Activated T-cell treated with anti-CD3 and anti-CD28 coated beads for 1 hour (primary cell): ENCODE measurements around the gene RFX2.
"Not testable (repeated sequence)": the region's sequence is repeated elsewhere in the genome, so short reads cannot be mapped to it uniquely, and the experiment has no call there.

Experiments
- DNase-seq: peaks from one replicate; pipeline ENCODE4 v3.0.0-alpha.2; 2020; ENCODE audit warnings: low read depth

RFX2 gene

DNA sequence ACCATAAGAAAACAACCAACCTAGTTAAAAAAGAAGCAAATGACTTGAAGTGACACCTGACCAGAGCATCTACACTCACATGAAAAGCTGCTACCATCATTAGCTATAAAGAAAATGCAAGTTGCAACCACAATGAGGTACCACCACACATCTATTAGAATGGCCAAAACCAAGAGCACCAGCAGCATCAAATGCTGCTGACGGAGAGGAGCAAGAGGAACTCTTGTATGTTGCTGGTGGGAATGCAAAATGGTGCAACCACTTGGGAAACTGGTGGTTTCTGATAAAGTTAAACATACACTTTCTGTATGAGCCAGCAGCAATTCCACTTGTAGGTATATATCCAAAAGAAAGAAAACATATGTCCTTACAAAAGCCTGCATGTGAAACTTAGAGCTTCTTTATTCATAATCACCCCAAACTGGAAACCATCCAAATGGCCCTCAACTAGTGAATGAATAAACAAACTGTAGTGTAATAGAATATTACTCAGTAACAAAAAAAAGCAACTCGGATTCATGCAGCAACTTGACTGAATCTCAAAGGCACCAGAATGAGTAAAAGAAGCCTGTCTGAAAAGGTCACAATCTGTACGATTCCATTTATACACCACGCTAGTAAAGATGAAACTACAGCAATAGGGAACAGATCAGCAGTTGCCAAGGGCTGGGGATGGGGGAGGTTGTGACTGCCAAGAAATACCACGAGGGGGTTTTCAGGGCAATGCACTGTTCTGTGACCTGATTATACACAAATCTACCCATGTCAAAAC lies 71.5 kb downstream of the RFX2 start:
- no peak for DNase-seq

DNA sequence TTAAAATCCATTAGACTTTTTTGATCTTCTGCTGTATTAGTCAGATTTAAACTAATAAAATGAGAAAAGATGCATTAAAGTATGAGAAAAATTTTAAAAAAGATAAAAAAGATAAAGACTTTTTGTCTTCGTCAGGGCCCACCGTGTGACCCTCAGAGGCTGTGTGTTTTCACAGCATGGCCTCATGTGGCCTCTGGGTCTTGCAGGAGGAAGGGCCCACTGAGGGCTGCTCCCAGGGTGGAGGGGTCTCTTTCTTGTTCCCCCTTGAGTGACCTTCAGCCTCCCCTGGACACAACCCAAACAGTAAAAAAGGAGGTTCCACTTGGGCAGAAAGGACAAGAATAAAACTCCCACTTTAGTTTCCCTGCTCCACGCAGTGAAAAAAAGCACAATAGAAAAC lies 75.3 kb downstream of the RFX2 start:
- DNase-seq: no peak

DNA sequence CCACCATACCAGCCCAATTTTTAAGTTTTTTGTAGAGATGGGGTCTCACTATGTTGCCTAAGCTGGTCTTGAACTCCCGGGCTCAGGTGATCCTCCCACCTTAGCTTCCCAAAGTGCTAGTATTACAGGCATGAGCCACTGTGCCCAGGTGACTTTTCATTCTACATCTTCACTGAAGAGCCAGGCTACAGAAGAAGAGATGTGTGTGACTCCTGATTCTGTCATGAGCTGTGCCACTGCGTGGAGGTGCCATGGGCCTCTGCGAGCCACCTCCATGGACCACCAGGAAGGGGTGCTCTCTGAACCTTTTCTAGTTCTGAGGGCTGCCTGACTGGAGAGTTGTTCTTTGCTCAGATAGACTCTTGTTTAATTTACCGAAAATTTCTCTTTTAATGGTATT lies 75.8 kb downstream of the RFX2 start:
- DNase-seq: no peak

DNA sequence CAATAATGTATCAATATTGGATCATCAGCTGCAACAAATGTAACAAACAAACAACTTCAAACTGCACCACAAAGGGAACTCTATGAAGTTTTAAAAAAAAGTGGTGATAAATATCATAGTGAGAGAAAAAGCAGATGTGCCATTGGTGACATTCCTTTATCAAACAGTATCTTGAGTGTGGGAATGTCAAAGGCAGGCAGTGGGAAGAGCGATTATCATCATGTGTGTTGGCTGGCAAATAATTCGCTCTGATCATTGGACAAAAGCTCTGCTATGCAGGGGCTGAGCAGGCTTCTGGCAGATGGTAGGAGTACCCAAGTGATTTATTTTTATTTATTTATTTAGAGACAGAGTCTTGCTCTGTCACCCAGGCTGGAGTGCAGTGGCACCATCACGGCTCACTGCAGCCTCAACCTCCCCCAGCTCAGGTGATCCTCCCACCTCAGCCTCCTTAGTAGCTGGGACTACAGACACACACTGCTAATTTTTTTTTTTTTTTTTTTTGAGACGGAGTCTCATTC lies 76.5 kb downstream of the RFX2 start:
- DNase-seq: no peak

DNA sequence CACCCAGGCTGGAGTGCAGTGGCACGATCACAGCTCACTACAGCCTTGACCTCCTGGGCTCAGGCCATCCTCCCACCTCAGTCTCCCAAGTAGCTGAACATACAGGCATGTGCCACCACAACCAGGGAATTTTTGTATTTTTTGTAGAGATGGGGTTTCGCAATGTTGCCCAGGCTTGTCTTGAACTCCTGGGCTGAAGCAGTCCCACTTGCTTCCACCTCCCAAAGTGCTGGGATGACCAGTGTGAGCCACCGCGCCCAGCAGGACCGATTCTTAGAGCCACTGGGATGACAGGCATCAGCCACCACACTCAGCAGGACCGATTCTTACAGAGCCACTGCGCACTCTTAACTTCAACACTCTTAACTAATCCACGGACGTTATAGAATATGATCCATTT lies 77.5 kb downstream of the RFX2 start:
- DNase-seq: no peak

DNA sequence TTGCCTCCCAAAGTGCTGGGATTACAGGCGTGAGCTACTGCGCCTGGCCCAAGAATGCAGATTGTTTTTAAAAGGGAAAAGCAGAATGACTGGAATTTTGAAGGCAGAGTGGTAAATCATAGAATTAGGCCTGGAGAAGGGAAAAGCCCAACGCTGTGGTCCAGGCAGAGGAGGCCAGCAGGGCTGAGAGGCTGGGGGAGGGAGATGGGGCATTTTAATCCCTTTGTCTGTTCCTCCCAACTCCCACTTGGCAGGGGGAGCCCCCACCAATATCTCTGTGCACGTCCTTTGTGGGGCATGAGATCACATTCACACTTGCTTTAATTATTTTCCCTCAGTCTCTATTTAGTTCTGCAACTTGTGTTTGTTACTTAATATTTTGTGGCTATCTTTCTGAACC lies 77.9 kb downstream of the RFX2 start:
- DNase-seq: no peak

DNA sequence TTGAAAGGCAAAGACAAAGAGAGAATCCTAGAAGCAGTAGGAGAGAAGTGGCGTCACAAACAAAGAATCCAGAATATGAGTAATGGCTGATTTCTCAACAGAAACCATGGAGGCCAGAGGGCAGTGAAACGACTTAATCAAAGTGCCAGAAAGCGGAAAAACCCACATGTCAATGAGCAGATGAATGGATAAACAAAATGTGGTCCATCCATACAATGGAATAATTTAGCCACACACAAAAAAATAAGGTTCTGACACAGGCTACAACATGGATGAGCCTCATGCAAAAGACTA lies 80.1 kb downstream of the RFX2 start:
- no peak for DNase-seq

DNA sequence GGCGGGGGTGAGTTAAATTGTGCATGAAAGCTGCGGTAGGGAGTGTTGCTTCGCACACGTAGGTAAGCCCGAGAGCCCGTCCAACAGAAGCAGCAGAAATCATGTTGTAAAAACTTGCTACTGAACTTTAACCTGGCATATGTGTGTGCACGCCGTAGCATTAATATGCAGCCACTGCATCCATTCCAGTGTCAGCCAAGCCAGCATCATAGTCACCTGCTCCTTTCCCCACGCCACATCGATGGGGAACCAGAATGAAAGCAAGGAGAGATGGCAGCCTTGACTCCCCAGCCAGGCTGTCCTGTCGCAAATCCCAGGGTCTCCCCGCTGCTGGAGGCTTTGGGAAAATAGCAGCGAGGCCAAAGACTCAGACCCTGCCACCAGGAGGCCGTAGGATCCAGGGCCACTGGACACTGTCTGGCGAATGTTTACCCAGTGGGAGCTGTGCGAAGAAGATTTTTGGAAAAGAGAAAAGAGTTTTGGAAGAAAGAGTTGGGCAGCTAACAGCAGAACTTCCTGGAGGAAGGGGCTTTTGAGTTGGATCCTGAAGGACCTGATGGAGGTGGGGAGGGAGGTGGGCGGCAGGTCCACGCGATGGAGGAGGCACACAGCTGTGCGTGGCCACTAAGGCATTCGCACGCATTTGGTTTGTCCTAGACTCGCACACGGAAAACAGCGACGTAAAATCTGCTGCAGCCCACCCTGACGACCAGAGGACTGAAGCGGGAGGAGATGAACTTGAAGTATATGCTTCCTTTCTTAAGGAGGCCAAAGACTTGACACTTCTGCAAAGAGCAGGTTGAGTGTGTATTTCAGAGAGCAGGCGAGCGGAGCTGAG lies 83.7 kb downstream of the RFX2 start:
- DNase-seq: no peak

DNA sequence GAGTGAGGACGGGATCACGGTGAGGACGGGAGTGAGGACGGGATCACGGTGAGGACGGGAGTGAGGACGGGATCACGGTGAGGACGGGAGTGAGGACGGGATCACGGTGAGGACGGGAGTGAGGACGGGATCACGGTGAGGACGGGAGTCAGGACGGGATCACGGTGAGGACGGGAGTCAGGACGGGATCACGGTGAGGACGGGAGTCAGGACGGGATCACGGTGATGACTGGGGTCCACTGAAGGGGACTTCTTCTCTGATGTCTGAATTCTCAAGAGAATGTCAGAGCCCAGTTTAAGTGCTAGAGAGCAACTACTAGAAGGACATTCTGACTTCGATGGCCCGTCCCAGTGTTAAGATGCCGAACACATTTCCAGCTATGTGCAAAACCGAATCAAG lies 85.5 kb downstream of the RFX2 start:
- DNase-seq: not testable (repeated sequence)

DNA sequence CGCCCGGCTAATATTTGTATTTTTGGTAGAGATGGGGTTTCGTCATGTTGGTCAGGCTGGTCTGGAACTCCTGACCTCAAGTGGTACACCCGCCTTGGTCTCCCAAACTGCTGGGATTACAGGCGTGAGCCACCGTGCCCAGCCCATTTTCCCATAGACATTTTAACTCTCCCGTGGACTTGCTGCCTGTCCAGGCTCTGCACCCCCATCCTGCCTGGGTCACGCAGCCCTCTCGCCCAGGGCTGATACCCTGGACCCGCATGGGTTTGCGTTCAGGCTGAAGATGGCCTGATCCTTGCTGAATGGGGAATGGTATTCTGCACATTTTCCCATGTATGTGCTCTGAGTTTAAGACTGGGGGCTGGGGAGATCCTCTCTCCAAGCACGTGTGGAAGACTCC lies 86.4 kb downstream of the RFX2 start:
- DNase-seq: no peak

DNA sequence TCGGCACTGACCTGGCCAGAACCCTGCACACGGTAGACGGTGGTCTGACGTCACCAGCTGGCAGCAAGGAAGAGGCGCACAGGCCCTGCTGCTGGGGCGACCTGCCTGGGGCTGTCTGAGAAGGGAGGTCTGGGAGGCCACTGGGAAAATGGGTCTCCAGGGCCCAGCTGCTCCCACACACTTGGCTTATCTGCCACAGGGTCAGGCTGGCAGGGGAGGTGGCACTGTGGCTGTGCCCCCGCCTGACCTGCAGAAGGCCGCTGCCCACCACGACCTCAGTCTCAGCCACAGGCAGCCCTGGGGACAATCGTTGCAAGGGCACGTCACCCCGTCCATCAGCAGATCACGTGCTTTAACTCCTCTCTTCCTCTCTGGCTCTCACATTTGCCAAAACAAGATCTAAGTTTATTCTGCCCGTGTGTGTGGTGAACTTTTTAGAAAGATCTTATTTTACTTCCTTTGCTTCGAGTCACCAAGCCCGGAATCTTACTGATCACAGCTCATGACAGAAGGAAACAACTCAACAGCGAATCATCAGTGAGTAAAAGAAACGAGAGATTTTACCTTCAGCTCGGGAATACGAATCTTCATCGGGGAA lies 87.1 kb downstream of the RFX2 start:
- no peak for DNase-seq

DNA sequence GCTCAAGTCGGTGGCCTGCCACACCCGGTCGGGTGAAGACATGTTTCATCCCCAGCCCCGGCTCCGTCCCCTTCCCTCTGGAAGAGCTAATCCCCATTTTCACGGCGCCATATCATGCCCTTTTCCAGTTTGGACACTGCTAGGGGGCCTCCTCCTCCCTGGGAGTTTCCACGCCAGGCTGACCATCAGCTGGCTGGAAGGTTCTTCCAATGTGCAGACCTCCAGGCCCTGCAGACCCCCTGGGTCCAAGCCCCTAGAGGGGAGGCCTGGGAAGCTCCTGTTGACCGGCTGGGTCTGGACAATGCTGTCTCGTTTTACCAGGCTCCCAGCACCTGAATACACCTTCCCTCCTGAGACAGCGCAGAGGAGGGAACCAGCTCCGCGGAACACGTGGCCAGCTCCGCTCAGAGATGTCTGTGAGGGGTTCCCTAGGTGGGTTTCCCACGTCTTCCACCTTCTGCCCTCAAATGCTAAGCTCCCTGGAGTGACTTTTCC lies 87.7 kb downstream of the RFX2 start:
- no peak for DNase-seq

DNA sequence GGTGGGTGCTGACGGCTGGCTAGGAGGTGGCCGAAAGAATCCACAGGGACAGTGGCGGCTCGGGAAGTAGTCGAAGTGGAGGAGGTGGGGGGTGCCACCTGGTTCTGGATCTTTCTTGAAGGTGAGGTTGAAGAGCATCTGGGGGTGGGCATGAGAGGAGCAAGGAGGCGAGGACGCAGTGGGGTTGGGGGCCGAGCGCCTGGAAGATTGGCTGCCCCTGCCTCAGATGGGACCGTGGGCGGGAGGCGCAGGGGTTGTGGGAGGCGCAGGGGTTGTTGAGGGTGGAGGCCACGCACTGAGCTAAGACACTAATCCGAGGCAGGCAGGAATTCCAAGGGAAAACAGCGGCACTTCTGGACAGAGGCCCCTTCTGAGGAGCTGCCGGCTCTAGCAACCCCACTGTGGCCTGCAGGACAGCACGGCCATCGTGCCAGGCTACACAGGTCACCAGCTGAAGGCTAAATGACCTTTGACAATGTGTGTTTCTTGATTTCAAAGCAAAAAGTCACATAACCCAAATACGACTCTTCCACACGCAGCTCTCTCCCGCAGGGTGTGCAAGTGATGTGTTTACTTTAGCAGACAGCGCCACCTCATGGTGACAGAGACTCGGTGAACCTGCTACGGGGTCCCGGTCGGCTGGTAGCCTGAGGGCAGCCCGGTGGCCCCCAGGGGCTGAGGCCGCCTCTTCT lies 88.3 kb downstream of the RFX2 start:
- peak; percentile 76 for DNase-seq

DNA sequence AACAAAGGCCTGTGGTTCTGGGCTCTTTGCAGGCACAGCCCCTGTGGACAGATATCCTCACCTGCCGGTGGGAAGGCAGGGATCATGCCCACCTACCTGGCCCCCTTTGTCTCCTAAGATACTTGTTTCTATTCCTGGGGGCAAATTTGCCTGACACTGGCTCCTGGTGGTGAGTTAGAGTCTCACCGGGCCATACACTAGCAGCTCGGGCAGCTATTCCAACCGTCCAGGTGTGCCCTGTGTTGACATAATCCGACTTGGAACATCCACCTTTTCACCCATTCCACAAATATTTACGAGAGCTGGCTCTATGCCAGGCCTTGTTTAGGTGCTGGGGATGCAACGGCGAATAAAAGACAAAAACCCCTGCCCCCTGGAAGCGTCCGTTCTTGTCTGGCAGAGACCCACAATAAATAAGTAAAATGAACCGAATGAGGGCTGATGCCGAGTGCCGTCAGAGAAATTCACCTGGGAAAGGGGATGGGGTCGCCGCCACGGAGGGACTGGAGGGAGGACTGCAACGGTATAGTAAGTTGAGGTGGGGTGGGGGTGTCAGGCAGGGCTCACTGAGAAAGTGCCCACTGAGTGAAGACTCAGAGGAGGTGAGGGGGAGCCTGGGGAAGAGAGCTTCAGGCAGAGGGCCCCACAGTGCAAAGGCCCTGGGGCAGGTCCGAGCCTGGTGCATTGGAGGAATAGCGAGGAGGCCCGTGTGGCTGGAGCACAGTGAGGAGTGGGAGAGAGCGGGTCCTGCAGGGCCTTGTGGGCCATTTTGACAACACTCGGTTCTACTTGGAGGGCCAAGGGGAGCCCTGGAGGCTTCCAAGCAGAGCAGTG lies 89.1 kb downstream of the RFX2 start:
- no peak for DNase-seq

DNA sequence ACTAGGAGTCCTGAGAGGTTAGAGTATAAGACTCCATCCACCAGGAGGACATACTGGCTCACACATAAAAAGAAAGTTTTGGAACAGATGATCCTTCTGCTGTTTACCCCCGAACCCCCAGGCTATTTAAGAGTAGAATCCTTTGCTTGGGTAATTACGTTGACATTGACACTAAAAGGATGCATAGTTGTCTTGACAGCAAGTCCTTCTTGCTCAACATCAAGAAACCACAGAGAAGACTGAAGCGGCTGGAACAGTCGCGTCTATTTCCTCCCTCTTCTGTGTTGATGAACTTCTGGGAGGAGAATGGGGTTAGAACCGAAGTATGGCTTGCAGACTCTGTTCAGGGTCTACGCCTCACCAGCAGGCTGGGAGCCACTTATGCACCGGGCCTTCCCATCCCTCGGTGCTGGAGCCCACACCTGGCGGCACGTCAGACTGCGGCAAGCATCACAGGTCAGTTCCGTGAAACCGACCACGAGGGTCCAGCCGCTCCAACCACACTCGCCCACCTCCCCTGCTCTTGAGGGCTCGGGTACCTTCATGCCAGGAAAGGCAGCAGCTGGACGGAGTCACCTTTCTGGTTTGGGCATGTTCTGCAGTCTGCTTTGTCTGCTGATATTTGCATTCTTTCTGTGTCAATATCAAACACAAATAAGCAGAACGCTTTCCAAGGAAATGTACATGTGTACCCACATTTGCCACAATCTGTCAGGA lies 90.0 kb downstream of the RFX2 start:
- DNase-seq: no peak

DNA sequence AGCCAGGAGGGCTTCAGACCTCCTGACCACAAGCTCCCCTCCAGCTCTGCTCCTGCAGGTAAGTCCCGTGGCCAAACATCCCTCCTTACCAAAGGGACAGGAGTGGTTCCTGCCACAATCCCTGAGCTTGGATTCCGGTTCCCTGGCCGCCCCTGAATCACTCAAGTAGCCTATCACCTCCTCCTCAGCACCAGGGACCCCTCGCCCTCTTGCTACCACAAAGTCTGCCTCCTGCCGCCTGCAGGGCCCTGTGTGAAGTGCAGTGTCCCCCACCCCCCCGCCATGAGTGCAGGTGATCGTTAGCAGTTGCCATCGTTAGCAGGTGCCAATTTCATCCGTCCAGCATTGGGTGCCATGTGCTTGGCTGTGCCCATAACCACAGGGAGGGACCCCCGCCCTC lies 91.5 kb downstream of the RFX2 start:
- DNase-seq: no peak

DNA sequence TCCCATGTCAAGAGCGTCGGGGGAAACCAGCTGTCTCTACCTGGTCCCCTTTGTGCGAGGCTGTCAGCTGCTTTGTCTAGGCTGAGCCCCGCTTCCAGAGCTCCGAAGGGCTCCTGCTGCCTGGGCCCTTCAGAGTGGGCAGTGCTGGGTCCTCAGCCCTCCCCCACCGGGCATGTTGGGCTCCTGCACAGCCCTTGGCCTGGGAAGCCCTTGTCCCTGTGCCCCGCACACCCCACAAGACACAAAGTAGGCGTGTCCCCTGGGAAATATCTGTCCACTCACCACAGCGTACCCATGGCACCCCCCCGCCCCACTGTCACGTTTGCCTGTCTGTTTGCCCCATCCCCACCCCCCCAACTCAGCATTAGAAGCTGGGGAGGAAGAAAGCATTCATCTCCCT lies 92.7 kb downstream of the RFX2 start:
- DNase-seq: no peak

DNA sequence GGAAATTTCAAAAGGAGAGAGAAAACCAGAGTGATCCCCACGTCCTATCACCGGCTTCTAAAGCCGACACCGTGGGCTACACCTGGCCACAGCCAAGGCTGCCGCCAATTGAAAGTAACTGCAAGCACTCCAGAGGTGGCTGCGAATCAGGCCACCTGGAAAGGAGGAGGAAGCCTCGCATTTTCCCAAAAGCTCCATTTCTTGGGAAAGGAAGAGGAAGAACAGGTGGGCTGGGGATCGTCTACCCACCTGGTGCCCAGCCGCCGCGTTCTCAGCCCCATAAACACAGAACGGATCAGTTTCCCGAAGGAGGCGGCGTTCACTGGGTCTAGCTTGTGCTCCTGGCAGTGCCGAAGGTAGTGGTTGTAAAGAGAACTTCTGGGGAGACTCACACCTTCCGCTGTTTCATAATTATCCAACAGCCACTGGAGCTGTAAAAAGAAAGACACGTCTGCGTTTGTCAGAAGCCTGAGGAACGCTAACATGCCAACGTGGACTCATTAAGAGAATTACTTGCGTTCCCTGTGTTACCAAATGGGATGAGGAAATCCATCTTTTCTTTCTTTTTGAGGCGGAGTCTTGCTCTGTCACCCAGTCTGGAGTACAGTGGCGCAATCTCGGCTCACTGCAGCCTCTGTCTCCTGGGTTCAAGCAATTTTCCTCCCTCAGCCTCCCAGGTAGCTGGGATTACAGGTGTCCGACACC lies 94.3 kb downstream of the RFX2 start:
- no peak for DNase-seq

DNA sequence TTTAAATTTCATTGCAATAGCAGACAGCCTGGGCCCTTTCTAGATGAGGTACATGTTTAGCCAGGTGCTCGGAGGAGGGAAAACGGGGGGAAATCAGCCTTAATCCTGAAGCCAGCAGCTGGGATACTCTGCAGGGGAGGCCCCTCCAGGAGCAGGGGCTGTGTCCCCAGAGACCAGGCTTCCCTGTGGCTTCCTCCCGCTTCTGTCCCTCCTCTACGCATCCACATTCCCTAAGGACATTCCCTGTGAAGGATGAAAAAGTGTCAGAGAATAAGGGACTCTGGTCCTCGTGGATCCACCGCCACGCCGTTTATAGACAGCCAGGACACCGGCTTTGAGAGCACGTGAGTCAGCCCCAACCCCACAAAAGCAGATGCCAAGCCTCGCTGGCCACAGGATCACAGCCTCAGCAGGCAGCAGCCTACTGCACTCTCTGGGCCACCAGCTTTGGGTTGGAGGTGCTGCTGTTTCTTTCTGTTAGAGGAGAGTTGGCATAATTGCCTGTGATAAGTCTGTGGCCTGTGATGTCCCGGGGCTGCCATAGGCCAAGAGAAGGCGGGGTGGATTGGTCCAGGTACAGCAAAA lies 95.7 kb downstream of the RFX2 start:
- no peak for DNase-seq
